Mammary epithelial cell (primary cell): ENCODE results near the gene CAMTA1.

ENCODE experiments used
- EZH2 ChIP-seq: IDR thresholded peaks from 2 replicates; pipeline ENCODE4 v1.6.1; 2012; ENCODE audit warnings: low read length, inconsistent platforms, borderline replicate concordance
- TF ChIP-seq, protein P1 (sequence below), 2 donors: IDR thresholded peaks in 1 of 2; conservative IDR thresholded peaks in 1 of 2; 2 replicates each; pipeline ENCODE4 v1.5.1; 2011 to 2012; ENCODE audit warnings: inconsistent platforms in 2 of 2, low read length in 2 of 2, mild to moderate bottlenecking in 2 of 2, control low read depth in 1 of 2, low read depth in 1 of 2; ENCODE audit not compliant: insufficient read depth in 1 of 2; ENCODE audit errors: extremely low read depth in 1 of 2

DNA sequence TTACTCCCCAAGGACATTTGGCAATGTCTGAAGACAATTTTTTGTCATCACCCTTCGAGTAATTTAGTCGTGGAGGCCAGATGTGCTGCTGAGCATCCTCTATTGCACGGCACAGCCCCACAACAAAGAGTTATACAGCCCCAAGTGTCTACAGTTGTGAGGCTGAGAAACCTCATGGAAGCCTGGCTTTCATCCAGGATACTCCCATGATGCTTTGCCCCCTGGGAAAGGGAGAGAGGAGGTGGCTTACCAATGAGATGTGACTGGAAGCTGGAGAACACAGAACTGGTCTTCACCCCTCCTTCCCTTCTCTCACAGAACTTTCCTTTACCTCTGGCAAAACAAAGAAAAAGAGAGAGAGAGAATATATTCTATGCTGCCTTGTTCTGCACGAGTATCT lies 834.9 kb downstream of the CAMTA1 start:
- TF ChIP-seq, protein P1, sequence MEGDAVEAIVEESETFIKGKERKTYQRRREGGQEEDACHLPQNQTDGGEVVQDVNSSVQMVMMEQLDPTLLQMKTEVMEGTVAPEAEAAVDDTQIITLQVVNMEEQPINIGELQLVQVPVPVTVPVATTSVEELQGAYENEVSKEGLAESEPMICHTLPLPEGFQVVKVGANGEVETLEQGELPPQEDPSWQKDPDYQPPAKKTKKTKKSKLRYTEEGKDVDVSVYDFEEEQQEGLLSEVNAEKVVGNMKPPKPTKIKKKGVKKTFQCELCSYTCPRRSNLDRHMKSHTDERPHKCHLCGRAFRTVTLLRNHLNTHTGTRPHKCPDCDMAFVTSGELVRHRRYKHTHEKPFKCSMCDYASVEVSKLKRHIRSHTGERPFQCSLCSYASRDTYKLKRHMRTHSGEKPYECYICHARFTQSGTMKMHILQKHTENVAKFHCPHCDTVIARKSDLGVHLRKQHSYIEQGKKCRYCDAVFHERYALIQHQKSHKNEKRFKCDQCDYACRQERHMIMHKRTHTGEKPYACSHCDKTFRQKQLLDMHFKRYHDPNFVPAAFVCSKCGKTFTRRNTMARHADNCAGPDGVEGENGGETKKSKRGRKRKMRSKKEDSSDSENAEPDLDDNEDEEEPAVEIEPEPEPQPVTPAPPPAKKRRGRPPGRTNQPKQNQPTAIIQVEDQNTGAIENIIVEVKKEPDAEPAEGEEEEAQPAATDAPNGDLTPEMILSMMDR (conservative IDR thresholded peaks at IDR 0.05 in 1 of 2, IDR thresholded peaks at IDR 0.05 in 1 of 2; ENCODE audit: extremely low read depth in 1 of 2, insufficient read depth in 1 of 2, low read depth in 1 of 2, low read length in 2 of 2), result no peak
- no peak for TF ChIP-seq EZH2
